ENCODE measurements around the gene BPIFB2. TPM values are rescaled to one million over a fixed set of nuclear protein-coding genes. Genes with fewer than 3 reads are reported as not detected.

BPIFB2 gene
- total RNA-seq, 1 donor from 2014 or later: not detected

- no peak overlapping the region for H3K4me3 ChIP-seq (ENCODE audit: low read depth, low read length)
- TF ChIP-seq CTCF (conservative IDR thresholded peaks at IDR 0.05; ENCODE audit: low read depth, low read length): no peak
- no peak for DNase-seq (ENCODE audit: low read depth)
These were observed 23.1 kb downstream of the BPIFB2 start for GRCh38 chr20:33030569-33030968.

- TF ChIP-seq CTCF (conservative IDR thresholded peaks at IDR 0.05; ENCODE audit: low read depth, low read length): no peak
- no peak for DNase-seq (ENCODE audit: low read depth)
- no peak within 1 kb of the TSS for H3K4me3 ChIP-seq (ENCODE audit: low read depth, low read length)
These were observed 24.0 kb downstream of the BPIFB2 start, which contains the start of gene BPIFB6 for GRCh38 chr20:33031531-33031930. Gene BPIFB6 (plus strand): TSS chr20:33031648. CDS start chr20:33031648, 0 bp downstream.

GRCh38 chr20:33032555-33032954 lies 25.1 kb downstream of the BPIFB2 start:
- H3K4me3 ChIP-seq (ENCODE audit: low read depth, low read length): no peak overlapping the region
- TF ChIP-seq CTCF (conservative IDR thresholded peaks at IDR 0.05; ENCODE audit: low read depth, low read length): no peak
- DNase-seq (ENCODE audit: low read depth): no peak

- H3K4me3 ChIP-seq (ENCODE audit: low read depth, low read length): no peak overlapping the region
- TF ChIP-seq CTCF (conservative IDR thresholded peaks at IDR 0.05; ENCODE audit: low read depth, low read length): no peak
These were observed 25.9 kb downstream of the BPIFB2 start for GRCh38 chr20:33033381-33033780.

GRCh38 chr20:33034115-33034514 lies 26.6 kb downstream of the BPIFB2 start:
- no peak for DNase-seq (ENCODE audit: low read depth)
- H3K4me3 ChIP-seq (ENCODE audit: low read depth, low read length): no peak overlapping the region
- TF ChIP-seq CTCF (conservative IDR thresholded peaks at IDR 0.05; ENCODE audit: low read depth, low read length): no peak

More at GRCh38 chr20:33033381-33033780, 25.9 kb downstream of the BPIFB2 start:
- no peak for DNase-seq (ENCODE audit: low read depth)

- no peak for TF ChIP-seq CTCF (conservative IDR thresholded peaks at IDR 0.05; ENCODE audit: low read depth, low read length)
- no peak overlapping the region for H3K4me3 ChIP-seq (ENCODE audit: low read depth, low read length)
- no peak for DNase-seq (ENCODE audit: low read depth)
These were observed 27.5 kb downstream of the BPIFB2 start for GRCh38 chr20:33034901-33035492.

GRCh38 chr20:33037456-33037855 lies 30.0 kb downstream of the BPIFB2 start:
- no peak overlapping the region for H3K4me3 ChIP-seq (ENCODE audit: low read depth, low read length)
- DNase-seq (ENCODE audit: low read depth): no peak
- no peak for TF ChIP-seq CTCF (conservative IDR thresholded peaks at IDR 0.05; ENCODE audit: low read depth, low read length)

Measured in epithelial cell of proximal tubule (primary cell).